Activated T-cell treated with anti-CD3 and anti-CD28 coated beads, Interleukin-2, amount 50 U/mL, for 24 hours (primary cell): ENCODE results near the gene CA14.
A peak's percentile ranks its signal among the peaks of the same experiment; 100 is the strongest.
"Not testable (repeated sequence)": the region's sequence is repeated elsewhere in the genome, so short reads cannot be mapped to it uniquely, and the experiment has no call there.

ENCODE experiments used
- DNase-seq: peaks from one replicate; pipeline ENCODE4 v3.0.0-alpha.2; 2020
- H3K27ac Mint-ChIP-seq: 2 replicates; pipeline ENCODE4 v1.8.0; 2020; ENCODE audit warnings: mild to moderate bottlenecking, mixed read lengths
- H3K27me3 Mint-ChIP-seq: 2 replicates; pipeline ENCODE4 v1.8.0; 2020; ENCODE audit warnings: mixed read lengths
- H3K36me3 Mint-ChIP-seq: 2 replicates; pipeline ENCODE4 v1.8.0; 2020; ENCODE audit warnings: low read depth, mixed read lengths
- H3K4me1 Mint-ChIP-seq: 2 replicates; pipeline ENCODE4 v1.8.0; 2020; ENCODE audit warnings: low read depth, mixed read lengths
- H3K4me3 Mint-ChIP-seq: 2 replicates; pipeline ENCODE4 v1.8.0; 2020; ENCODE audit warnings: mild to moderate bottlenecking, moderate library complexity, mixed read lengths
- H3K9me3 Mint-ChIP-seq: 2 replicates; pipeline ENCODE4 v1.8.0; 2020; ENCODE audit warnings: mixed read lengths

The CA14 gene

DNA sequence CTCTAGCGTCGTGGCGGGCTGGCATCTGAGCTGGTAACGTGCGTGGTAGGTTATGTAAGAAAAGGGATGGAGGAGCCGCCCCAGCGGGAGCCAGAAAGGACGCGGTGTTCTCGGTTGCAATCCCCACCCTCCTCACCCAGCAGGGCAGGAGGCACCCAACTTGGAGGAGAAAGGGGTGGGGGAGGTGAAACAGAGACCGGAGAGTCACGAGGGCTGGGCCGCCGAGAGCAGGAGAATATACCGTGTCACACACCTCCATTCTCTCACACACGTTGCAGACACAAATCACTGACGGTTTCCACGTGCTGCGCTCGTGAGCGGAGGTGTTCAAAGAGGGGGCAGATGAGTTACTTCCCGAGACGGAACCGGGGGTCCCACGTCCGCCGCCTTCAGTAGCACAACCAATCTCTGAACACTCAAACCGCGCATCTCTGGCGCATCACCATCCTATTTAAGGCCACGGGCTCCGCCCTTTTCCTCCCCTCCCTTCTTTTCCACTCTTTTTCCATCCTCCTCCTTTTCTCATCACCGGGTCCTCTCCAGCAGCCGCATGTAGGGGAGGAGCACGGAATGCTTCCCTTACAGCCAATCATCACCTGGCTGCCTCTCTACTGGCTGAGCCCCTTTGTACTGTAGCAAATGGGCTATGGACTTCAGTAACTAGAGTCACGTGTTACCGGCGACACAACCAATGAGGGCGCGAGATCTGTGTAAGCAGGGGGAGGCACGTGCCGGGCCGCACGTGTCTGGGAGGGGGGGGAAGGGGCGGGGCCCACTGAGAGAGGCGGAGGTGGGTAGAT, 24.4 kb downstream of the CA14 start, which contains the start of gene CIART:
Gene CIART, plus strand, starts transcription at position 797 of the 800 bp plus-strand sequence. CDS start 714 bp downstream, outside the sequence.
- H3K4me3 Mint-ChIP-seq = peak within 1 kb of the TSS; percentile 69
- H3K27me3 Mint-ChIP-seq = peaks cover 7% of the 10 kb centered on the region
- peak; percentile 78 for DNase-seq
- peaks cover 3% of the 10 kb centered on the region for H3K36me3 Mint-ChIP-seq
- H3K9me3 Mint-ChIP-seq = peaks cover 6% of the 10 kb centered on the region
- peaks cover 31% of the 10 kb centered on the region for H3K4me1 Mint-ChIP-seq
- H3K27ac Mint-ChIP-seq = peak within 1 kb of the TSS; percentile 86

DNA sequence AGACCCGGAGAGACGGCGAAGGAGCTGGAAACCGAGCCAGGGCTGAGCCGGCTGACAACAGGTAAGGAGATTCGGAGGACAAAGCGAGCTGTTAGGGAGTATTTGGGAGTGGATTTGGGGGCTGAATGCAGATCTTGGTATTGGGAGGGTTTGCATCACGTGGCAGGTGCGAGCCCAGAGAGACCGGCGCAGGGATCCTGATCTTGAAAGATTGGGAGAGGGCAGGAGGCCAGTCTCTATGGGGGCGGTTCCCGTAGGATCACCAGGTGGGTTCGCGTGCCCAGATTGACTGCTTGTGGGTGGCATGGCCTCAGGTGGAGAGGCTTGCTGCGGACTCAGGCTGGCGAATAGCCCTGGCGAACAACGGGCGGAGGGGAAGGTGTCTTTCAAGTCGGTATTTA, 25.0 kb downstream of the CA14 start:
- Mint-ChIP-seq H3K27ac (peak overlapping the region; percentile 86), H3K4me1 (peaks cover 31% of the 10 kb centered on the region), H3K36me3 (peaks cover 3% of the 10 kb centered on the region), H3K27me3 (peaks cover 7% of the 10 kb centered on the region), H3K9me3 (peaks cover 6% of the 10 kb centered on the region), H3K4me3 (peak overlapping the region; percentile 69)
- no peak for DNase-seq

DNA sequence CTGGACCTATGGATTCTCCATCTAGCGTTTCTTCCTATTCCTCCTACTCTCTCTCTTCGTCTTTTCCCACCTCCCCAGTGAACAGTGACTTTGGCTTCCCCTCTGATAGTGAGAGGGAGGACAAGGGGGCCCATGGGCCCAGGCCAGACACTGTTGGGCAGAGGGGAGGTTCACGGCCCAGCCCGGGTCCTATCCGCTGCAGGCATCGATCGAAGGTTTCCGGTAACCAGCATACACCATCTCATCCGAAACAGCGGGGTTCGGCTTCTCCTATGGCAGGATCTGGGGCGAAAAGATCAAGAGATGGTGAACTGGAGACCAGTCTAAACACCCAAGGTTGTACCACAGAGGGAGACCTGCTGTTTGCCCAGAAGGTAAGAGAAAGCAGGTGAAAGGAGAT, 25.7 kb downstream of the CA14 start:
- Mint-ChIP-seq H3K27me3 (peaks cover 7% of the 10 kb centered on the region), H3K36me3 (peaks cover 3% of the 10 kb centered on the region), H3K9me3 (peaks cover 6% of the 10 kb centered on the region), H3K4me1 (peaks cover 31% of the 10 kb centered on the region), H3K27ac (no peak overlapping the region), H3K4me3 (peak overlapping the region; percentile 69)
- DNase-seq = no peak

DNA sequence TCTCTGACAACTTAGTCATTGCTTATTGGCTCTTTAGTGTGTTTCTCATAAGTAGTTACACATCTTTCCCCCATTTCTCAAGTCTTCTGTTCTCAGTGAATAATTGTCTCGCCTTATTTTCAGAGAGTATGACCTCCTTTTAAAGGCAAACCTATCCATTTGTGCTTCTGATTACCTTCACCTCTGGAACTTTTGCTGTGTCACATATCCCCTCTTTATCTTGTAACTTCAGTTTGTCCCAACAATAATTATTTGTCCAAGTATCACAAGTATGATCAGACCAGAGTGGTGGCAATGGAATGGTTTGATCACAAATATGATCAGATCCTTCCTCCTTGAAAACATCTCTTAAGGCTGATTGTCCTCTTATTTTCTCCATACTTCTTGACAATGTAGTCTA, 30.8 kb downstream of the CA14 start:
- no peak for DNase-seq
- Mint-ChIP-seq H3K4me1 (peaks cover 9% of the 10 kb centered on the region), H3K27me3 (no peaks in the 10 kb centered on the region), H3K27ac (no peak overlapping the region), H3K4me3 (no peak overlapping the region), H3K9me3 (no peaks in the 10 kb centered on the region), H3K36me3 (peaks cover 2% of the 10 kb centered on the region)

DNA sequence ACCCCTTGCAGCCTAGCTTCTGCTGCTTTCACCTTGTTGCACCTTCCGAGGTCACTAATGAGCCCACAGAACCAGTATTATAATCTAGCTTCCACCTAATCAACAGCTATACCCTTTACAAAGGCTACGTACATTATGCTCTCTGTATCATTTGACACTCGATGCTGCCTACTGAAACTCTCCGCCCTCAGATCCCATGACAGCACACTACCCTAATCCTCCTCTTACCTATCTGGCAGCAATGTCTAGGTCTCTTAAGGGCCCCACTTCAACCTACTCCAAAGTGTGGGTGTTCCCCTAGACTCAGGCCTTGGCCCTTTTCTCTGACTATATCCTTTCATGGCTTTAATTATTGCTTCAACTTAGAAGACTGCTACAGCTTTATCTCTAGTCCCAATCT, 31.2 kb downstream of the CA14 start:
- DNase-seq = no peak
- Mint-ChIP-seq H3K4me1 (peaks cover 9% of the 10 kb centered on the region), H3K27me3 (no peaks in the 10 kb centered on the region), H3K27ac (no peak overlapping the region), H3K4me3 (no peak overlapping the region), H3K9me3 (no peaks in the 10 kb centered on the region), H3K36me3 (peaks cover 5% of the 10 kb centered on the region)

DNA sequence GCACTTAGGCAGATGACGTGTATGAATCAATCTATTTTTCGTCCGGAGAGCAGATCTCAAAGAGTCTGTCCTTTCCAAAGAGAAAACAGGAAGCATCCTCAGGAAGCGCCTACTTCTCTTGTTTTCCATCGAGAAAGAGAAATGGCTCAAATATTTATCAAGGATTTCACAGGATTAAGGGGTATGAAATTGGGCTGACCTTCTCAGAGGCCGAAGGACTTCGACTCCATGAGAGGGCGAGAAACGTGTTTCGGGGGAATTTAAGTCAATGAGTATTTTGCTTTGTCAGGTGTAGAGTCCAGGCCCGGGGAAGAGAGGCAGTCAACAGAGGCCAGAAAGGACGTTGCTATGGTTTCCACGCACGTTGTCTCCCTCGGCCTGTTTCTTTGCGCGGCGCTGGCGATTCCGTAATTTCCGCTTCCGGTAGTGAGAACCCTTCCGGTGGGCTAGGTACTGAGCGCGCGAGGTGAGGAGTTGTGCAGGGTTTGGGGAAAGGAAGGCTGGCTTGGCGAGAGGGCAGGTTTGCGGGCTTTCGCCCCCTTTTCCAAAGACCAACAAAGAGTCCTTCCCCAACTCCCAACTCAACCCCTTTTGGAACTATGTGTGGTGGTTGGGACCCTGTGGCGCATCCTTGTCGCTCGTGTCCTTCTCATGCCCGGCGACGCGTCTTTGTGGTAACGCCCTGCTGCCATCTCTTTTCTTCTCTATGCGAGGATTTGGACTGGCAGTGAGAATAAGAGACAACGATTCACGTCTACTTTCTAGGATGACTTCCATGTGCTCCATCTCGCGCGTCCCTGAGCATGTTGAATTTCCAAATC, 36.1 kb downstream of the CA14 start, which contains the start of gene MRPS21:
Gene MRPS21, plus strand, starts transcription at position 429 of the 821 bp plus-strand sequence. CDS start 506 bp downstream, outside the sequence.
- peak; percentile 89 for DNase-seq
- no peaks in the 10 kb centered on the region for H3K9me3 Mint-ChIP-seq
- H3K27ac Mint-ChIP-seq = peak within 1 kb of the TSS; percentile 98
- no peaks in the 10 kb centered on the region for H3K27me3 Mint-ChIP-seq
- H3K4me3 Mint-ChIP-seq = peak within 1 kb of the TSS; percentile 97
- H3K36me3 Mint-ChIP-seq = peaks cover 50% of the 10 kb centered on the region
- peaks cover 38% of the 10 kb centered on the region for H3K4me1 Mint-ChIP-seq

DNA sequence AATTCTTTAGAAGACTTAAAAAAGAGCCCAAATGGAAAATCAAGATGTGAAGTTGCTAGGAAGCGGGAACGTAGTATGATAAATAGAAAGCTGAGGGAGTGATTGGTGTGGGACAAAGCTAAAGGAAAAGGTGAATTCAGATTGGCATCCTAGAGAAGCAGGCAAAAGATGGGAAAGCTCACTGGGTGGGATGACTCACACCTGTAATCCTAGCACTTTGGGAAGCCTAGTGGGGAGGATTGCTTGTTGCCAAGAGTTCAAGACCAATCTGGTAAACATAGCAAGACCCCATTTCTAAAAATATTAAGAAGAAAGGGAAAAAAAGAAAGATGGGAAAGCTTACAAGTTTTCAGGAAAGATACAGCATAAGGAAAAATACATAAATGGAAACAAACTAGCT, 37.9 kb downstream of the CA14 start:
- Mint-ChIP-seq H3K4me1 (peaks cover 40% of the 10 kb centered on the region), H3K27me3 (no peaks in the 10 kb centered on the region), H3K27ac (peak overlapping the region; percentile 83), H3K36me3 (peaks cover 67% of the 10 kb centered on the region), H3K4me3 (peak overlapping the region; percentile 97), H3K9me3 (no peaks in the 10 kb centered on the region)
- no peak for DNase-seq

- Mint-ChIP-seq H3K27ac (peak overlapping the region; percentile 26), H3K4me1 (peaks cover 32% of the 10 kb centered on the region), H3K9me3 (no peaks in the 10 kb centered on the region), H3K36me3 (peaks cover 93% of the 10 kb centered on the region), H3K4me3 (no peak overlapping the region), H3K27me3 (no peaks in the 10 kb centered on the region)
- no peak for DNase-seq
These were observed 42.1 kb downstream of the CA14 start for GRCh38 chr1:150299716-150300115.

GRCh38 chr1:150302338-150302737, 44.8 kb downstream of the CA14 start:
- H3K9me3 Mint-ChIP-seq = no peaks in the 10 kb centered on the region
- peaks cover 14% of the 10 kb centered on the region for H3K4me1 Mint-ChIP-seq
- DNase-seq = no peak
- H3K27ac Mint-ChIP-seq = peak overlapping the region; percentile 16
- peaks cover 92% of the 10 kb centered on the region for H3K36me3 Mint-ChIP-seq
- no peak overlapping the region for H3K4me3 Mint-ChIP-seq
- H3K27me3 Mint-ChIP-seq = no peaks in the 10 kb centered on the region

DNA sequence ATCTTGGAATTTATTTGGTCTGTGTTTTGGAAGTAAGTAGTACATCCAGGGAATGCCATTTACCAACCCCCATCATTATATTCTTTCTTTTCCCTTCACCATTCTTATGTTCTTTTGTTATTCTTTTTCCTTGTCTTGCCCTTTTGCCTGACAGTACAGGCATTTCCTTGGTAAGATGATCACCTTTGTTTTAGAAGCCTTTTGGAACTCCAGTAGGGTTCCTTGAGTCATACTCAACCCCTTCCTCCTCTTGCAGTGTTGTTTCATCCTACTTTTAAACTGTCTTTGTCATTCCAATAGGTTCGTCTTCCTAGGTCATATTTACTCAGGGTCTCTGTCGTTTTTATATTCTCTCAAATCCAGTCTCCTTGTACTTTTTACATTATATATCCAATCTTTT, 45.3 kb downstream of the CA14 start:
- DNase-seq = no peak
- Mint-ChIP-seq H3K4me3 (no peak overlapping the region), H3K9me3 (no peaks in the 10 kb centered on the region), H3K27me3 (no peaks in the 10 kb centered on the region), H3K4me1 (peaks cover 9% of the 10 kb centered on the region), H3K36me3 (peaks cover 92% of the 10 kb centered on the region), H3K27ac (no peak overlapping the region)

DNA sequence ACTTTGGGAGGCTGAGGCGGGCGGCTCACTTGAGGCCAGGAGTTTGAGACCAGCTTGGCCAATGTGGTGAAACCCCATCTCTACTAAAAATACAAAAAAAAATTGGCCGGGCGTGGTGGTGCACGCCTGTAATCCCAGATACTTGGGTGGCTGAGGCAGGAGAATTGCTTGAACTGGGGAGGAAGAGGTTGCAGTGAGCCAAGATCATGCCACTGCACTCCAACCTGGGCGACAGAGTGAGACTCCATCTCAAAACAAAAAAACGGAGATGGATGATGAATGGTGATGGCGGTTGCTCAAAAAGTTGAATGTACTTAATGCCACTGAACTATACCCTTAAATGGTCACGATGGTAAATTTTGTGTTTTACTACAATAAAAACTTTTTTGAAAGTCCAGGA, 51.0 kb downstream of the CA14 start:
- not testable (repeated sequence) for H3K4me3 Mint-ChIP-seq, H3K27me3 Mint-ChIP-seq, DNase-seq, H3K9me3 Mint-ChIP-seq, H3K4me1 Mint-ChIP-seq
- H3K27ac Mint-ChIP-seq = peak overlapping the region; percentile 53
- H3K36me3 Mint-ChIP-seq = peaks cover 58% of the 10 kb centered on the region

DNA sequence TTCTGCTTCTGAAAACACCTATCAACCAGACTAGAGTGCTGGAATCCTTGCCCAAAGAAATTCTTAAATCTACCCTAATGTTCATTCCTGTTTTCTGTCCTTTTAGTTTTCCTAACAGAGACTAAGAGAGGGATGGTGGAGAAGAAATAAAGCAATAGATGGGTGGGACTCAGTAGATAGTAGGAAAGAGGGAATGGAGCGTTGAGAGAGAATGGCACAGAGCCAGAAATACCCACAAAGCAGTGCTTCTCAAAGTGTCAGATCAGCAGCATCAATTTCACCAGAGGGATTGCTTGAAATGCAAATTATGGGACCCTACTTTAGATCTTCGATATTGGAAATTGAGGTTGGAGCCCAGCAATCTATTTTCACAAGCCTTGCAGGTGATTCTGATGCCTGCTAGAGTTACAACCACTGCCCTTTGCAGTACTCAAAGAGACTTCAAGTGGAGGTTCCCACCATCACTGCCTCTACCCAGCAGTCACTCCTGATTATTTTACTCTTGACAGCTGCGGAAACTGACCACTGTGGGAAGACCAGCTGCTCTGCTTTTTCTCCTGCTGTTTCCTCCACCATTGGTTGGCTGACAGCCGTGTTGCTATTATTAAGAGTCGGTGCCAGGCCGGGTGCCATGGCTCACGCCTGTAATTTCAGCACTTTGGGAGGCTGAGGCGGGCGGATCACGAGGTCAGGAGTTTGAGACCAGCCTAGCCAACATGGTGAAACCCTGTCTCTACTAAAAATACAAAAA, 52.4 kb downstream of the CA14 start:
- peaks cover 48% of the 10 kb centered on the region for H3K36me3 Mint-ChIP-seq
- no peaks in the 10 kb centered on the region for H3K9me3 Mint-ChIP-seq

DNA sequence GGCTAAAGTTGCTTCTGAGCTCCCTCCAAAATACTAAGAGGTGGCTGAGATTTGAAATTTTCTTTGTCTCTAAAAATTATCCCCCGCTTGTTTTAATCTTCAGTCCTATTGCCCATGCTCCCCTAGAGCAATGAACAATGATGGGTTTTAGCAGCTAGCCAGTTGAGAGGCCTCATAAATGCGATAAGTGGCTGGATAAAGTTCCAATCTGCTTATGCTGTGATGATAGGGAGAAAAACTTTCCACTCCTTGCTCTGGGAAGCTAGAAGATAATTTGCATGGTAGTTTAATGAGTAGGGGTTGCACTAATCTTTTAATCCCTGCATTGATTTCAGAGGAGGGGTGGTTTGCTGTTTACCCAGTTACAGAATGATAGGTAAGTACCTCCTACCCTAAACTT, 54.2 kb downstream of the CA14 start:
- Mint-ChIP-seq H3K27me3 (no peaks in the 10 kb centered on the region), H3K4me3 (no peak overlapping the region), H3K27ac (no peak overlapping the region), H3K9me3 (no peaks in the 10 kb centered on the region), H3K4me1 (no peaks in the 10 kb centered on the region), H3K36me3 (peaks cover 31% of the 10 kb centered on the region)
- no peak for DNase-seq

More for the DNA sequence above, 52.4 kb downstream of the CA14 start:
- H3K4me1 Mint-ChIP-seq = no peaks in the 10 kb centered on the region
- no peak overlapping the region for H3K4me3 Mint-ChIP-seq
- H3K27me3 Mint-ChIP-seq = no peaks in the 10 kb centered on the region
- no peak overlapping the region for H3K27ac Mint-ChIP-seq
- DNase-seq = no peak
